Measurements from ENCODE around the gene STAT1. TPM values are rescaled to one million over a fixed set of nuclear protein-coding genes. Genes with fewer than 3 reads are reported as not detected.
"Not testable (repeated sequence)": the region's sequence is repeated elsewhere in the genome, so short reads cannot be mapped to it uniquely, and the experiment has no call there.

The STAT1 gene
- total RNA-seq, 1 donor from 2014 or later = 51.0 TPM

- ATAC-seq = no peak
Observed at GRCh38 chr2:191006997-191007783, 6.8 kb downstream of the STAT1 start.

GRCh38 chr2:191006297-191006696, 7.7 kb downstream of the STAT1 start:
- no peak for ATAC-seq

GRCh38 chr2:191003405-191004309, 10.3 kb downstream of the STAT1 start:
- no peak for ATAC-seq

- ATAC-seq = no peak
Observed at GRCh38 chr2:191001624-191002023, 12.3 kb downstream of the STAT1 start.

GRCh38 chr2:191001032-191001431, 12.9 kb downstream of the STAT1 start:
- peak; percentile 96 for ATAC-seq

- ATAC-seq = no peak
Observed at GRCh38 chr2:190999949-191000665, 13.9 kb downstream of the STAT1 start.

GRCh38 chr2:190999058-190999457, 14.9 kb downstream of the STAT1 start:
- ATAC-seq = no peak

- no peak for ATAC-seq
Observed at GRCh38 chr2:190997526-190998113, 16.4 kb downstream of the STAT1 start.

GRCh38 chr2:190996947-190997346, 17.0 kb downstream of the STAT1 start:
- no peak for ATAC-seq

- peak; percentile 40 for ATAC-seq
Observed at GRCh38 chr2:190996338-190996946, 17.5 kb downstream of the STAT1 start.

GRCh38 chr2:190995315-190995714, 18.7 kb downstream of the STAT1 start:
- not testable (repeated sequence) for ATAC-seq

GRCh38 chr2:190994148-190994547, 19.8 kb downstream of the STAT1 start:
- ATAC-seq = no peak

GRCh38 chr2:190993292-190993643, 20.7 kb downstream of the STAT1 start:
- no peak for ATAC-seq

GRCh38 chr2:190990132-190990531, 23.8 kb downstream of the STAT1 start:
- ATAC-seq = no peak

GRCh38 chr2:190988910-190989309, 25.1 kb downstream of the STAT1 start:
- no peak for ATAC-seq

- no peak for ATAC-seq
Observed at GRCh38 chr2:190987938-190988337, 26.0 kb downstream of the STAT1 start.

GRCh38 chr2:190987116-190987515, 26.9 kb downstream of the STAT1 start:
- ATAC-seq = no peak

GRCh38 chr2:190986221-190986953, 27.6 kb downstream of the STAT1 start:
- no peak for ATAC-seq

GRCh38 chr2:190984595-190984994, 29.4 kb downstream of the STAT1 start:
- peak; percentile 62 for ATAC-seq

- ATAC-seq = no peak
Observed at GRCh38 chr2:190982262-190983034, 31.5 kb downstream of the STAT1 start.

GRCh38 chr2:190981733-190982132, 32.2 kb downstream of the STAT1 start:
- ATAC-seq = no peak

All from esophagus mucosa (tissue), 1 donor.